PC-9 (cell line): ENCODE results near the gene NAALAD2. TPM values are rescaled to one million over a fixed set of nuclear protein-coding genes. Genes with fewer than 3 reads are reported as not detected.

Experiments
- BruUV-seq: library from RNA; stranded (reverse); fragments of 400-500 nt; replicated peaks from 2 replicates; lab custom pipeline; 2021; lab: Mats Ljungman, UMichigan
- CTCF ChIA-PET: fragments of 300-600 bp; sonication (Branson Sonifier 250); formaldehyde crosslinking; loops from one replicate; lab custom pipeline; 2022; ENCODE audit warnings: antibody characterized with exemption; lab: Charles Lee
- POLR2A ChIA-PET: fragments of 300-600 bp; sonication (Branson Sonifier 250); formaldehyde crosslinking; loops from one replicate; lab custom pipeline; 2022; ENCODE audit warnings: antibody characterized with exemption; ENCODE audit not compliant: unreplicated experiment; lab: Charles Lee
- DNase-seq, 2 experiments: peaks; one replicate each; pipeline versions ENCODE4 v3.0.0 to v3.0.0-alpha.2; 2015 to 2022; ENCODE audit warnings: mixed read lengths in 1 of 2
- H2AFZ ChIP-seq: fragments of 200-600 bp; sonication (generic); 2 replicates; pipeline ENCODE4 v1.8.1; 2017; ENCODE audit warnings: antibody characterized with exemption
- H3F3A ChIP-seq: fragments of 200-600 bp; sonication (generic); 2 replicates; pipeline ENCODE4 v1.8.1; 2017; ENCODE audit warnings: antibody characterized with exemption, mild to moderate bottlenecking, low read depth; ENCODE audit not compliant: insufficient read depth
- H3K27ac ChIP-seq: fragments of 200-600 bp; sonication (generic); 2 replicates; pipeline ENCODE4 v1.6.1; 2016; ENCODE audit warnings: mixed run types
- H3K27me3 ChIP-seq: fragments of 200-600 bp; sonication (generic); 2 replicates; pipeline ENCODE4 v1.6.1; 2016; ENCODE audit warnings: low read depth, mixed run types; ENCODE audit not compliant: insufficient read depth
- H3K36me3 ChIP-seq: fragments of 200-600 bp; sonication (generic); 2 replicates; pipeline ENCODE4 v1.6.1; 2016; ENCODE audit warnings: low read depth, mixed run types
- H3K4me1 ChIP-seq: fragments of 200-600 bp; sonication (generic); replicated peaks from 2 replicates; pipeline ENCODE4 v1.6.1; 2016; ENCODE audit warnings: mixed run types; ENCODE audit not compliant: insufficient read depth
- H3K4me2 ChIP-seq: fragments of 200-600 bp; sonication (generic); 2 replicates; pipeline ENCODE4 v1.6.1; 2017; ENCODE audit warnings: mixed run types
- H3K4me3 ChIP-seq: fragments of 200-600 bp; sonication (generic); 2 replicates; pipeline ENCODE4 v1.6.1; 2016; ENCODE audit warnings: mixed run types
- H3K79me2 ChIP-seq: fragments of 200-600 bp; sonication (generic); 2 replicates; pipeline ENCODE4 v1.6.1; 2017; ENCODE audit warnings: low read depth, mixed run types
- H3K9me2 ChIP-seq: fragments of 200-600 bp; sonication (generic); 2 replicates; pipeline ENCODE4 v1.8.1; 2017; ENCODE audit warnings: mild to moderate bottlenecking; ENCODE audit not compliant: insufficient read depth
- H3K9me3 ChIP-seq: fragments of 200-600 bp; sonication (generic); 2 replicates; pipeline ENCODE4 v1.8.1; 2016; ENCODE audit warnings: low read depth; ENCODE audit not compliant: insufficient read depth
- H4K20me1 ChIP-seq: fragments of 200-600 bp; sonication (generic); 2 replicates; pipeline ENCODE4 v1.8.1; 2017; ENCODE audit not compliant: insufficient read depth
- EZH2 ChIP-seq: fragments of 200-600 bp; sonication (generic); IDR thresholded peaks from 2 replicates; pipeline ENCODE4 v1.8.0; 2017; ENCODE audit warnings: antibody characterized with exemption, low read depth
- intact Hi-C: fragments of 100-400 bp; cut with micrococcal nuclease; formaldehyde crosslinking; loops from one replicate; pipeline ENCODE4 v1.10.0; 2022; ENCODE audit not compliant: unreplicated experiment
- total RNA-seq: library from RNA; stranded (reverse); gene quantifications from 2 replicates; pipeline ENCODE4 v1.2.3, GENCODE V29; 2021
- TF ChIP-seq, protein P1 (sequence below): fragments of 200-600 bp; sonication (generic); conservative IDR thresholded peaks from 2 replicates; pipeline ENCODE4 v1.6.1; 2017; ENCODE audit warnings: mixed run types, antibody characterized with exemption, mild to moderate bottlenecking, moderate library complexity

NAALAD2 gene
- total RNA-seq, 1 experiment from 2014 or later = not detected

GRCh38 chr11:90228056-90228455 lies 93.6 kb downstream of the NAALAD2 start:
- DNase-seq = no peak
- Histone ChIP-seq H3K27ac (no peak overlapping the region), H3F3A (no peaks in the 10 kb centered on the region), H3K9me3 (no peaks in the 10 kb centered on the region; the same call in 1 of the 2 replicates), H4K20me1 (no peaks in the 10 kb centered on the region), H3K4me2 (no peak overlapping the region), H3K4me3 (no peak overlapping the region), H3K4me1 (peaks cover 10% of the 10 kb centered on the region), H3K36me3 (no peaks in the 10 kb centered on the region), H3K27me3 (no peaks in the 10 kb centered on the region), H2AFZ (no peak overlapping the region), H3K79me2 (peaks cover 5% of the 10 kb centered on the region), H3K9me2 (no peaks in the 10 kb centered on the region)
- TF ChIP-seq, protein P1, sequence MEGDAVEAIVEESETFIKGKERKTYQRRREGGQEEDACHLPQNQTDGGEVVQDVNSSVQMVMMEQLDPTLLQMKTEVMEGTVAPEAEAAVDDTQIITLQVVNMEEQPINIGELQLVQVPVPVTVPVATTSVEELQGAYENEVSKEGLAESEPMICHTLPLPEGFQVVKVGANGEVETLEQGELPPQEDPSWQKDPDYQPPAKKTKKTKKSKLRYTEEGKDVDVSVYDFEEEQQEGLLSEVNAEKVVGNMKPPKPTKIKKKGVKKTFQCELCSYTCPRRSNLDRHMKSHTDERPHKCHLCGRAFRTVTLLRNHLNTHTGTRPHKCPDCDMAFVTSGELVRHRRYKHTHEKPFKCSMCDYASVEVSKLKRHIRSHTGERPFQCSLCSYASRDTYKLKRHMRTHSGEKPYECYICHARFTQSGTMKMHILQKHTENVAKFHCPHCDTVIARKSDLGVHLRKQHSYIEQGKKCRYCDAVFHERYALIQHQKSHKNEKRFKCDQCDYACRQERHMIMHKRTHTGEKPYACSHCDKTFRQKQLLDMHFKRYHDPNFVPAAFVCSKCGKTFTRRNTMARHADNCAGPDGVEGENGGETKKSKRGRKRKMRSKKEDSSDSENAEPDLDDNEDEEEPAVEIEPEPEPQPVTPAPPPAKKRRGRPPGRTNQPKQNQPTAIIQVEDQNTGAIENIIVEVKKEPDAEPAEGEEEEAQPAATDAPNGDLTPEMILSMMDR = no peak
- ChIA-PET POLR2A (no interaction called here), CTCF (no interaction called here)
- no TSS peak for BruUV-seq
- intact Hi-C loops = no loop called here

- Histone ChIP-seq H3K79me2 (no peaks in the 10 kb centered on the region), H3K4me3 (no peak overlapping the region), H3K9me2 (no peaks in the 10 kb centered on the region), H4K20me1 (no peaks in the 10 kb centered on the region), H3K27ac (no peak overlapping the region), H3K4me1 (no peaks in the 10 kb centered on the region), H3F3A (no peaks in the 10 kb centered on the region), H3K27me3 (no peaks in the 10 kb centered on the region), H3K36me3 (no peaks in the 10 kb centered on the region), H2AFZ (no peak overlapping the region), H3K9me3 (no peaks in the 10 kb centered on the region; the same call in 1 of the 2 replicates), H3K4me2 (no peak overlapping the region)
- POLR2A ChIA-PET = no interaction called here
- no TSS peak for BruUV-seq
- intact Hi-C loops = no loop called here
- CTCF ChIA-PET = no interaction called here
- DNase-seq = no peak
- no peak for TF ChIP-seq EZH2
- TF ChIP-seq, protein P1 = no peak
These were observed 95.3 kb downstream of the NAALAD2 start for GRCh38 chr11:90229791-90230190.

DNA sequence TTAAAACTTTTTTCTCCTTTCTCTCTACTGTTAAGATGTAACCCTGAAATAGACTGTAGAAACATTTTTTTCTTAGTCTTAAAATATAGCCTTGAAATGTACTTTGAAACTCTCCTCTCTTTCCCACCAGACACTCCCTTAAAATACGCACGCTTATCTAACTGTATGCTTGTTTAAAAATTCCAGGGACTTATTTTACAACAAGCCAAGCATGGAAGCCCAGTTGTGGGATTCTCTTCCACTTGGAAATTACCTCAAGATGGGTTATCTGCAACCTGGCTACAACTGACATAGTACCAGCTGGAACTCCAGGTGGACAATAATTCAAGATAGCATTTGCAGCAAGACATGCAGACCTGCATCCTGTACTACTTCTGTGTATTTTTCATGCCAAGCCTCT lies 100.5 kb downstream of the NAALAD2 start:
- Histone ChIP-seq H3K79me2 (no peaks in the 10 kb centered on the region), H2AFZ (no peak overlapping the region), H3K27ac (no peak overlapping the region), H3K9me3 (no peaks in the 10 kb centered on the region), H3K36me3 (no peaks in the 10 kb centered on the region), H3K4me1 (no peaks in the 10 kb centered on the region), H3K27me3 (no peaks in the 10 kb centered on the region), H3K9me2 (no peaks in the 10 kb centered on the region), H4K20me1 (no peaks in the 10 kb centered on the region), H3K4me2 (no peak overlapping the region), H3K4me3 (no peak overlapping the region), H3F3A (no peaks in the 10 kb centered on the region)
- TF ChIP-seq, protein P1 = no peak
- TF ChIP-seq EZH2 = no peak
- BruUV-seq = no TSS peak
- no peak for DNase-seq
- POLR2A ChIA-PET = no interaction called here
- CTCF ChIA-PET = no interaction called here
- intact Hi-C loops = no loop called here
